ENCODE measurements around the gene PIGC. TPM values are rescaled to one million over a fixed set of nuclear protein-coding genes. Genes with fewer than 3 reads are reported as not detected.
A peak's percentile ranks its signal among the peaks of the same experiment; 100 is the strongest.

Gene PIGC
- total RNA-seq, 2 experiments from 2014 or later = 23.7 to 27.1 TPM

DNA sequence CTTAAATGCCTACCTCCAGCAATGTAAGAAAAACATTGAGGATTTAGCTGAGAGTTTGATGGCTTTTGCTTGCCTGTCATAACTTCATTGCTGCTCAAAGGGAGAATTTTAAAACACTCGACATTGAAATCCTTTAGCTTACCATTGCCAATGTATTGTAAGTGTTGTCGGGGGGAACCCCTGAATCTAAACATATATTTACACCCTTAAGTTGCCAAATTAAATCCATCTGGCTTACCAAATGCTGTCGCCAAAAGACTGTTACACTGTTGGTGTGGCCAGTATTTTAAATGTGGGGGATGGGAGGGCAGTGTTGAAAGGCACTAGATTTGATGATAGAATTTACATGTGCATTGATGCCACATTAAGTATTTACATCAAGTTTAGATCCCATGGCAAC lies 48.3 kb downstream of the PIGC start:
- ChIA-PET POLR2A (interaction anchor here (0.8 to 3.0 kb wide), 11 partner anchors 12 to 391 kb away, joined by 3 to 43 read pairs (median 6); partner anchors contain the start of gene SUCO), CTCF (interaction anchor here (1.2 to 1.5 kb wide), 2 partner anchors 10 to 49 kb away, joined by 5 to 7 read pairs; partner anchors contain the start of gene PIGC)
- Histone ChIP-seq H3K27me3 (ENCODE audit: control insufficient read depth in 1 of 2, insufficient read depth in 2 of 2, low read length in 2 of 2) (no peaks in the 10 kb centered on the region), H3K27ac (ENCODE audit: low read depth in 1 of 2, low read length in 2 of 2) (peak overlapping the region; percentile 67 to 71), H3K4me3 (ENCODE audit: low read length) (no peak overlapping the region), H3K9me3 (ENCODE audit: control insufficient read depth in 1 of 2, insufficient read depth in 1 of 2, low read length in 2 of 2) (no peaks in the 10 kb centered on the region), H3K36me3 (ENCODE audit: insufficient read depth, low read length) (no peaks in the 10 kb centered on the region), H3K4me1 (ENCODE audit: insufficient read depth, low read length) (peaks cover 29% of the 10 kb centered on the region)
- Mint-ChIP-seq H3K9me3 (no peaks in the 10 kb centered on the region), H3K27ac (peak overlapping the region; percentile 86), H3K36me3 (ENCODE audit: low read depth) (no peaks in the 10 kb centered on the region), H3K4me1 (ENCODE audit: low read depth) (peaks cover 86% of the 10 kb centered on the region), H3K27me3 (no peaks in the 10 kb centered on the region), H3K4me3 (no peak overlapping the region)
- intact Hi-C loops (cut with DNase I, micrococcal nuclease) = loop anchor here (2.0 to 10.0 kb wide), 5 partner anchors 15 to 611 kb away; partner anchors contain the start of gene METTL13 (in 1 of the 2)
- no peak for DNase-seq
- TF ChIP-seq, protein P1, sequence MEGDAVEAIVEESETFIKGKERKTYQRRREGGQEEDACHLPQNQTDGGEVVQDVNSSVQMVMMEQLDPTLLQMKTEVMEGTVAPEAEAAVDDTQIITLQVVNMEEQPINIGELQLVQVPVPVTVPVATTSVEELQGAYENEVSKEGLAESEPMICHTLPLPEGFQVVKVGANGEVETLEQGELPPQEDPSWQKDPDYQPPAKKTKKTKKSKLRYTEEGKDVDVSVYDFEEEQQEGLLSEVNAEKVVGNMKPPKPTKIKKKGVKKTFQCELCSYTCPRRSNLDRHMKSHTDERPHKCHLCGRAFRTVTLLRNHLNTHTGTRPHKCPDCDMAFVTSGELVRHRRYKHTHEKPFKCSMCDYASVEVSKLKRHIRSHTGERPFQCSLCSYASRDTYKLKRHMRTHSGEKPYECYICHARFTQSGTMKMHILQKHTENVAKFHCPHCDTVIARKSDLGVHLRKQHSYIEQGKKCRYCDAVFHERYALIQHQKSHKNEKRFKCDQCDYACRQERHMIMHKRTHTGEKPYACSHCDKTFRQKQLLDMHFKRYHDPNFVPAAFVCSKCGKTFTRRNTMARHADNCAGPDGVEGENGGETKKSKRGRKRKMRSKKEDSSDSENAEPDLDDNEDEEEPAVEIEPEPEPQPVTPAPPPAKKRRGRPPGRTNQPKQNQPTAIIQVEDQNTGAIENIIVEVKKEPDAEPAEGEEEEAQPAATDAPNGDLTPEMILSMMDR (IDR thresholded peaks at IDR 0.05) = no peak
- ATAC-seq (ENCODE audit: poor library complexity) = no peak

- Mint-ChIP-seq H3K4me3 (peak overlapping the region; percentile 45), H3K27me3 (no peaks in the 10 kb centered on the region), H3K36me3 (ENCODE audit: low read depth) (no peaks in the 10 kb centered on the region), H3K27ac (peak overlapping the region; percentile 86), H3K9me3 (no peaks in the 10 kb centered on the region), H3K4me1 (ENCODE audit: low read depth) (peaks cover 83% of the 10 kb centered on the region)
- TF ChIP-seq, protein P1 (IDR thresholded peaks at IDR 0.05) = no peak
- ATAC-seq (ENCODE audit: poor library complexity) = peak; percentile 24
- Histone ChIP-seq H3K27ac (ENCODE audit: low read depth in 1 of 2, low read length in 2 of 2) (peak overlapping the region; percentile 67 to 71), H3K27me3 (ENCODE audit: control insufficient read depth in 1 of 2, insufficient read depth in 2 of 2, low read length in 2 of 2) (no peaks in the 10 kb centered on the region), H3K4me1 (ENCODE audit: insufficient read depth, low read length) (peaks cover 24% of the 10 kb centered on the region), H3K9me3 (ENCODE audit: control insufficient read depth in 1 of 2, insufficient read depth in 1 of 2, low read length in 2 of 2) (no peaks in the 10 kb centered on the region), H3K36me3 (ENCODE audit: insufficient read depth, low read length) (no peaks in the 10 kb centered on the region), H3K4me3 (ENCODE audit: low read length) (no peak overlapping the region)
- intact Hi-C loops (cut with DNase I, micrococcal nuclease) = loop anchor here (1.0 to 10.0 kb wide), 6 partner anchors 14 to 610 kb away; partner anchors contain the start of gene METTL13 (in 1 of the 2)
- peak in 1 of 14 experiments; percentile 17 for DNase-seq
- ChIA-PET CTCF (interaction anchor here (1.2 to 1.5 kb wide), 5 partner anchors 10 to 257 kb away, joined by 3 to 7 read pairs (median 4); partner anchors contain the start of gene PIGC), POLR2A (interaction anchor here (0.6 to 3.0 kb wide), 24 partner anchors 8 to 390 kb away, joined by 3 to 43 read pairs (median 4); partner anchors contain the start of genes PIGC and SUCO)
Observed at GRCh38 chr1:172394811-172395210, 49.1 kb downstream of the PIGC start.

DNA sequence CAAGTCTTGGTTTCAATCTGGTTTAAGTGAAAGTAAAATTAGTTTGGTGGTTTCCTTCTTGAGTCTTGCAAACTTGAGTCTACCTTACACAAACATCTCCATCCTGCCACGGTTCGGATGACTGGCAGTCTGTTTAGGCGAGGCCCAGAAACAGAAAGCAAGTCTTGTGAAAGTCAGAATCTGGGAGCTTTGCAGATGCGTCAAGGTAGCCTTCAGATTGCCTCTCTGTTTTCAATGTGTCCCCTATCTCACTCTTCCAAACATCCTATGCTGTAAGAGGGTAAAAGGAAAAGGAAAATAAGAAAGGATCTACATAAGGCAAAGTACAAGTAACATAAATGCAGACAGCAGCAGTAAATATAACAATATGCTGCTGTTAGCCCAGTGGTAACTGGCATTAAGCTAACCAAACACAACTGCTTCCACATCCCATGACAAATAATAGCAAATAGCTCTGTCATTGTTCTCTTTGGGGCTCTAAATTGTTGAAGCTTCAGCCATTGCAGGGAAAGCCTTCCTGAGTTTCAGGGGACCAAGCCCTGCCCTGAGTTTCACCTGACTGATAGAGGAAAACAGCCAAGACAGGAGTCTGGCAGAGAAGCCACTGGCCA lies 49.6 kb downstream of the PIGC start:
- Mint-ChIP-seq H3K36me3 (ENCODE audit: low read depth) (no peaks in the 10 kb centered on the region), H3K9me3 (no peaks in the 10 kb centered on the region), H3K27ac (peak overlapping the region; percentile 86), H3K27me3 (no peaks in the 10 kb centered on the region), H3K4me3 (peak overlapping the region; percentile 45), H3K4me1 (ENCODE audit: low read depth) (peaks cover 77% of the 10 kb centered on the region)
- H3K27me3 ChIP-seq (ENCODE audit: control insufficient read depth in 1 of 2, insufficient read depth in 2 of 2, low read length in 2 of 2) = no peaks in the 10 kb centered on the region
- peak overlapping the region; percentile 67 to 71 for H3K27ac ChIP-seq (ENCODE audit: low read depth in 1 of 2, low read length in 2 of 2)
- ChIA-PET CTCF (interaction anchor here (1.2 to 1.5 kb wide), 5 partner anchors 11 to 256 kb away, joined by 3 to 7 read pairs (median 4); partner anchors contain the start of gene PIGC), POLR2A (interaction anchor here (0.6 to 3.0 kb wide), 23 partner anchors 8 to 390 kb away, joined by 3 to 43 read pairs (median 5); partner anchors contain the start of genes PIGC and SUCO)
- peaks cover 24% of the 10 kb centered on the region for H3K4me1 ChIP-seq (ENCODE audit: insufficient read depth, low read length)
- peak; percentile 39 to 90 (median 62) for DNase-seq
- intact Hi-C loops (cut with DNase I, micrococcal nuclease) = loop anchor here (1.0 to 10.0 kb wide), 5 partner anchors 13 to 609 kb away; partner anchors contain the start of gene METTL13 (in 1 of the 2)
- peak; percentile 94 for ATAC-seq (ENCODE audit: poor library complexity)
- H3K4me3 ChIP-seq (ENCODE audit: low read length) = peak overlapping the region; percentile 27
- TF ChIP-seq, protein P1 (IDR thresholded peaks at IDR 0.05) = no peak
- no peaks in the 10 kb centered on the region for H3K9me3 ChIP-seq (ENCODE audit: control insufficient read depth in 1 of 2, insufficient read depth in 1 of 2, low read length in 2 of 2)
- no peaks in the 10 kb centered on the region for H3K36me3 ChIP-seq (ENCODE audit: insufficient read depth, low read length)

Measured in CD4-positive, alpha-beta T cell (primary cell).